HFFc6 (cell line): ENCODE results near the gene CGB7. TPM values are rescaled to one million over a fixed set of nuclear protein-coding genes. Genes with fewer than 3 reads are reported as not detected.

Source experiments
- DNase-seq: peaks from one replicate; pipeline ENCODE4 v3.0.0-alpha.2; 2018
- H3K27ac Mint-ChIP-seq: 2 replicates; pipeline ENCODE4 v1.8.0; 2020; ENCODE audit warnings: mild to moderate bottlenecking, mixed read lengths
- H3K27me3 Mint-ChIP-seq: 2 replicates; pipeline ENCODE4 v1.8.0; 2021; ENCODE audit warnings: mild to moderate bottlenecking, moderate library complexity, mixed read lengths; ENCODE audit not compliant: insufficient read depth
- H3K36me3 Mint-ChIP-seq: 2 replicates; pipeline ENCODE4 v1.8.0; 2021; ENCODE audit warnings: low read depth, mixed read lengths
- H3K4me1 Mint-ChIP-seq: 2 replicates; pipeline ENCODE4 v1.8.0; 2020; ENCODE audit warnings: low read depth, mixed read lengths
- H3K4me3 Mint-ChIP-seq: 2 replicates; pipeline ENCODE4 v1.8.0; 2020; ENCODE audit warnings: mild to moderate bottlenecking, moderate library complexity, mixed read lengths
- H3K9me3 Mint-ChIP-seq: 2 replicates; pipeline ENCODE4 v1.8.0; 2020; ENCODE audit warnings: mild to moderate bottlenecking, mixed read lengths
- CTCF ChIP-seq: fragments of 200-600 bp; sonication (generic); IDR thresholded peaks from 2 replicates; pipeline ENCODE4 v1.5.0; 2021; ENCODE audit warnings: antibody characterized with exemption, mild to moderate bottlenecking
- microRNA-seq: library from miRNA; unstranded; fragments of <30 nt; microRNA quantifications from one replicate; pipeline ENCODE4, GENCODE V29; 2019
- total RNA-seq, 6 experiments: library from RNA; stranded (reverse); fragmentation: NEBNext Ultra II Directional; extraction: Animal tissue kit (Norgen Biotek cat#: 25700); gene quantifications; 2 replicates in 1 of 6; 3 replicates in 5 of 6; pipeline ENCODE4 v1.2.3, GENCODE V29; 2021

The CGB7 gene
- total RNA-seq, 6 experiments from 2014 or later = 0.36 to 2.2 (median 2.1) TPM

- DNase-seq = no peak
- H3K27ac Mint-ChIP-seq = no peak overlapping the region
Observed at GRCh38 chr19:49011194-49011593, 46.4 kb downstream of the CGB7 start.

GRCh38 chr19:49010453-49010852, 47.1 kb downstream of the CGB7 start:
- Mint-ChIP-seq H3K4me3 (no peak overlapping the region), H3K36me3 (peaks cover 24% of the 10 kb centered on the region), H3K9me3 (no peaks in the 10 kb centered on the region), H3K4me1 (no peaks in the 10 kb centered on the region), H3K27ac (no peak overlapping the region), H3K27me3 (peaks cover 1% of the 10 kb centered on the region)
- DNase-seq = no peak
- TF ChIP-seq CTCF = no peak

More at GRCh38 chr19:49011194-49011593, 46.4 kb downstream of the CGB7 start:
- Mint-ChIP-seq H3K27me3 (peaks cover 1% of the 10 kb centered on the region), H3K4me1 (no peaks in the 10 kb centered on the region), H3K9me3 (no peaks in the 10 kb centered on the region), H3K4me3 (no peak overlapping the region), H3K36me3 (peaks cover 27% of the 10 kb centered on the region)
- TF ChIP-seq CTCF = no peak

- peaks cover 22% of the 10 kb centered on the region for H3K36me3 Mint-ChIP-seq
- peaks cover 1% of the 10 kb centered on the region for H3K27me3 Mint-ChIP-seq
Observed at GRCh38 chr19:49009828-49010227, 47.7 kb downstream of the CGB7 start.

GRCh38 chr19:49006905-49007304, 50.6 kb downstream of the CGB7 start:
- Mint-ChIP-seq H3K4me3 (no peak overlapping the region), H3K36me3 (peaks cover 10% of the 10 kb centered on the region), H3K27me3 (peaks cover 1% of the 10 kb centered on the region; the same call in 1 of the 2 replicates), H3K9me3 (no peaks in the 10 kb centered on the region), H3K4me1 (no peaks in the 10 kb centered on the region), H3K27ac (no peak overlapping the region)
- TF ChIP-seq CTCF = no peak
- DNase-seq = no peak

More at GRCh38 chr19:49009828-49010227, 47.7 kb downstream of the CGB7 start:
- Mint-ChIP-seq H3K4me1 (no peaks in the 10 kb centered on the region), H3K9me3 (no peaks in the 10 kb centered on the region), H3K4me3 (no peak overlapping the region), H3K27ac (no peak overlapping the region)
- TF ChIP-seq CTCF = no peak
- no peak for DNase-seq

GRCh38 chr19:49004964-49005614, 52.5 kb downstream of the CGB7 start:
- peaks cover 5% of the 10 kb centered on the region for H3K36me3 Mint-ChIP-seq
- peaks cover under 1% of the 10 kb centered on the region for H3K4me1 Mint-ChIP-seq
- peaks cover 1% of the 10 kb centered on the region; the same call in 1 of the 2 replicates for H3K27me3 Mint-ChIP-seq
- no peak overlapping the region for H3K4me3 Mint-ChIP-seq
- no peak overlapping the region for H3K27ac Mint-ChIP-seq
- TF ChIP-seq CTCF = no peak
- H3K9me3 Mint-ChIP-seq = no peaks in the 10 kb centered on the region
- DNase-seq = no peak

Small RNAs within 50 kb of the gene (microRNA-seq; reads per million reads assigned to microRNA genes)
- 3.9 reads per million for gene MIR6798

Other genes starting within 250 kb of the CGB7 start
- 10 to 100 TPM; 31.3 to 41.2 (median 34.0) TPM for gene BCAT2, start 246.7 kb downstream of the CGB7 start, total RNA-seq
- gene HSD17B14, start 221.3 kb downstream of the CGB7 start, total RNA-seq = 1 to 10 TPM; 2.9 to 10.0 (median 8.9) TPM
- 10 to 100 TPM in 4 of 6 experiments, 1 to 10 TPM in 2; 7.7 to 15.1 (median 13.2) TPM for gene PLEKHA4, start 189.1 kb downstream of the CGB7 start, total RNA-seq
- gene PPP1R15A, start 185.3 kb downstream of the CGB7 start, total RNA-seq = 10 to 100 TPM; 70.2 to 97.3 (median 89.6) TPM
- gene TULP2, start 159.0 kb downstream of the CGB7 start, total RNA-seq = under 1 TPM in 1 of 6 experiments, not detected in 5; 0.38 TPM
- gene NUCB1, start 157.4 kb downstream of the CGB7 start, total RNA-seq = 100 to 1,000 TPM; 129 to 160 (median 152) TPM
- not detected for gene DHDH, start 124.0 kb downstream of the CGB7 start, total RNA-seq
- 100 to 1,000 TPM; 223 to 260 (median 244) TPM for gene BAX, start 102.9 kb downstream of the CGB7 start, total RNA-seq
- 1,000 to 10,000 TPM; 2,438 to 4,450 (median 3,824) TPM for gene FTL, start 92.4 kb downstream of the CGB7 start, total RNA-seq
- gene GYS1, start 64.4 kb downstream of the CGB7 start, total RNA-seq = 10 to 100 TPM; 76.0 to 90.8 (median 87.5) TPM
- 100 to 1,000 TPM; 131 to 161 (median 159) TPM for gene RUVBL2, start 63.9 kb downstream of the CGB7 start, total RNA-seq
- under 1 TPM in 1 of 6 experiments, not detected in 5; 0.46 TPM for gene LHB, start 40.7 kb downstream of the CGB7 start, total RNA-seq
- not detected for gene CGB3, start 33.4 kb downstream of the CGB7 start, total RNA-seq
- under 1 TPM in 1 of 6 experiments, not detected in 5; 0.55 TPM for gene CGB2, start 25.9 kb downstream of the CGB7 start, total RNA-seq
- gene CGB1, start 20.9 kb downstream of the CGB7 start, total RNA-seq = 1 to 10 TPM in 1 of 6 experiments, under 1 TPM in 1, not detected in 4; 0.38 to 1.0 TPM
- under 1 TPM in 2 of 6 experiments, not detected in 4; 0.23 to 0.75 TPM for gene CGB5, start 13.9 kb downstream of the CGB7 start, total RNA-seq
- gene CGB8, start 8.6 kb downstream of the CGB7 start, total RNA-seq = 1 to 10 TPM in 4 of 6 experiments, under 1 TPM in 1, not detected in 1; 0.83 to 3.8 (median 3.7) TPM
- gene NTF4, start 7.1 kb upstream of the CGB7 start, total RNA-seq = 1 to 10 TPM in 2 of 6 experiments, under 1 TPM in 2, not detected in 2; 0.82 to 1.5 (median 1.1) TPM
- gene KCNA7, start 14.9 kb upstream of the CGB7 start, total RNA-seq = not detected
- 100 to 1,000 TPM; 134 to 164 (median 156) TPM for gene SNRNP70, start 27.7 kb upstream of the CGB7 start, total RNA-seq
- gene LIN7B, start 56.6 kb upstream of the CGB7 start, total RNA-seq = 10 to 100 TPM in 4 of 6 experiments, 1 to 10 TPM in 2; 9.3 to 12.7 (median 10.2) TPM
- 1 to 10 TPM in 1 of 6 experiments, under 1 TPM in 5; 0.60 to 1.1 (median 0.71) TPM for gene C19orf73, start 61.4 kb upstream of the CGB7 start, total RNA-seq
- gene PPFIA3, start 61.8 kb upstream of the CGB7 start, total RNA-seq = 1 to 10 TPM; 1.9 to 2.4 (median 2.3) TPM
- gene HRC, start 97.6 kb upstream of the CGB7 start, total RNA-seq = not detected
- gene TRPM4, start 100.0 kb upstream of the CGB7 start, total RNA-seq = 10 to 100 TPM; 25.5 to 32.5 (median 30.5) TPM